Ectodermal cell (in vitro differentiated cells): ENCODE results near the gene PIP5K1B.

Experiments
- H3K27ac ChIP-seq: 2 replicates; pipeline ENCODE4 v1.7.0; 2013; ENCODE audit warnings: mild to moderate bottlenecking, low read depth, low read length; ENCODE audit not compliant: insufficient read depth, poor library complexity, severe bottlenecking
- H3K27me3 ChIP-seq: 2 replicates; pipeline ENCODE4 v1.7.0; 2013; ENCODE audit warnings: mild to moderate bottlenecking, low read length; ENCODE audit not compliant: insufficient read depth, control insufficient read depth, poor library complexity, severe bottlenecking
- H3K36me3 ChIP-seq: one replicate; pipeline ENCODE4 v1.7.0; 2013; ENCODE audit warnings: low read length; ENCODE audit not compliant: control insufficient read depth, insufficient read depth
- H3K4me1 ChIP-seq: one replicate; pipeline ENCODE4 v1.7.0; 2013; ENCODE audit warnings: low read length; ENCODE audit not compliant: control insufficient read depth, insufficient read depth
- H3K4me3 ChIP-seq: 2 replicates; pipeline ENCODE4 v1.7.0; 2013; ENCODE audit warnings: low read depth, low read length, control low read depth; ENCODE audit not compliant: insufficient read depth
- H3K9me3 ChIP-seq: 2 replicates; pipeline ENCODE4 v1.7.0; 2013; ENCODE audit warnings: mild to moderate bottlenecking, low read length, moderate library complexity; ENCODE audit not compliant: control insufficient read depth
- WGBS, 2 experiments: methylation state at CpG; one replicate each; pipeline ENCODE4 v1.1.7; 2013; ENCODE audit warnings: missing lambda C conversion rate in 2 of 2; 5-methylcytosine and 5-hydroxymethylcytosine counted together

Gene PIP5K1B

GRCh38 chr9:68950689-68951088, 245.6 kb downstream of the PIP5K1B start:
- Histone ChIP-seq H3K36me3 (no peaks in the 10 kb centered on the region), H3K4me3 (no peak overlapping the region), H3K9me3 (no peaks in the 10 kb centered on the region), H3K27ac (no peak overlapping the region), H3K27me3 (no peaks in the 10 kb centered on the region), H3K4me1 (no peaks in the 10 kb centered on the region)
- WGBS, 2 experiments = 38 to 74% methylated on average over 1 of the region's 2 CpGs

GRCh38 chr9:68951879-68952659, 247.0 kb downstream of the PIP5K1B start:
- Histone ChIP-seq H3K9me3 (no peaks in the 10 kb centered on the region), H3K27ac (no peak overlapping the region), H3K4me1 (no peaks in the 10 kb centered on the region), H3K27me3 (no peaks in the 10 kb centered on the region), H3K36me3 (no peaks in the 10 kb centered on the region), H3K4me3 (no peak overlapping the region)
- 93 to 95% methylated on average over 8 of the region's 8 CpGs for WGBS, 2 experiments

DNA sequence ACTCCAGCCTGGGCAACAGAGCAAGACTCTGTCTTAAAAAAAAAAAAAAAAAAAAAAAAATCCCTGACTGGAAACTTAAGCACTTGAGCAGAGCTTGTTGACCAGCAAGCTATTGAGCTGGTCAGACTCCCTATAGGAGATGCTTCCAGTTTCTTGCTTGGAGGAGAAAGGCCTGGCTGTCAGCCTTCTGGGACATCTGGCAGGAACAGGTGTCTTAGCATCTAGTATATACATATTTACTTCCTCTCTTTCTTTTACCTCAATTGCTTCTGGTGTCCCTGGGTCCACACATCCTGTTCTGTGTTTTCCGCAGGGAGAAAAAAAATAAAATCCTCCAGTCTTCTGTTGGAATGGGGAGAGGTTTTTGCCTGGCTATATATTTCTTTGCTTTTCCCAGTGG, 248.7 kb downstream of the PIP5K1B start:
- no peaks in the 10 kb centered on the region for H3K36me3 ChIP-seq
- no peak overlapping the region for H3K4me3 ChIP-seq
- no peaks in the 10 kb centered on the region for H3K27me3 ChIP-seq
- no peak overlapping the region for H3K27ac ChIP-seq
- H3K4me1 ChIP-seq = no peaks in the 10 kb centered on the region
- 80% methylated on average over 1 of the region's 1 CpG; no CpG with 5 or more reads in 1 of the 2 experiments for WGBS, 2 experiments
- H3K9me3 ChIP-seq = no peaks in the 10 kb centered on the region

DNA sequence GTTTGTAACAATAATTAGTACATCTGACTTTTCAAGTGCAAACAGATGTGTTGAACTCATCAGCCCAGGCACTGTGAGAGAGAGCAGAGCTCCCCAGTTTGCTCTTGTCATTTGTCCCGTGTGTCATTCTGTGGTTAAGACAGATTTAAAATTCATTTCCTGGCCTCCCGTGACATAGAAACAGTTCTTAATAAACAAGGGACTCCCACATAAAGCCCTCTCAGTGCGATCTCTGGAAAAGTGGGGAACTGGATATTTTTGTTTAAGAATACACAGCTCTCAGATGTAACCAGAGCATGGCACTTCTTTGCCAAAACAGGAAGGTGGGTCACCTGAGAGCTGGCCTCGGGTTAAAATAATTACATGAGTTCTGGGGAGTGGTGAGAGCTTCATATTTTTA, 250.3 kb downstream of the PIP5K1B start:
- WGBS, 2 experiments = 93 to 94% methylated on average over 3 to 4 of the region's 4 CpGs

DNA sequence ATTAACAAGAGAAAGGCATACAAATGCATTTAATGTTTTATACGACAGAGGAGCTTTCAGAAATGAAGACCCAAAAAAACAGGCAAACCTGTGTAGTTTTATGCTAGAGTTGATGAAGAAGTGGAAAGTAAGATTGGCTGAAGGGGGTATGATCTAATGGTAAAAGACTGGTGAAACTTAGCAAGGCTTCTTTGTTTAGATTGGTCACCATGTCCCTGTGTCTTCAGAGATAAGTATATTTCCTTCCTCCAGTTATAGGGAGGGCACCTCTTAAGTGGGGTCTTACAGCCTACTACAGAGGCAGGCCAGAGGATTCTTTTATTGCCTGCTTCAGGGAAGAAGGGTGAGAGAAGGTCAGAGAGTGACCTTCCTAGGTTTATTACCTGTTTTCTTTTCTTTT, 252.4 kb downstream of the PIP5K1B start:
- H3K9me3 ChIP-seq = no peaks in the 10 kb centered on the region
- H3K27ac ChIP-seq = no peak overlapping the region
- H3K36me3 ChIP-seq = no peaks in the 10 kb centered on the region
- 97 to 100% methylated on average over 1 of the region's 1 CpG for WGBS, 2 experiments
- H3K4me3 ChIP-seq = no peak overlapping the region
- H3K4me1 ChIP-seq = no peaks in the 10 kb centered on the region
- H3K27me3 ChIP-seq = no peaks in the 10 kb centered on the region

More for the DNA sequence above, 250.3 kb downstream of the PIP5K1B start:
- no peaks in the 10 kb centered on the region for H3K36me3 ChIP-seq
- no peak overlapping the region for H3K27ac ChIP-seq
- no peaks in the 10 kb centered on the region for H3K4me1 ChIP-seq
- H3K27me3 ChIP-seq = no peaks in the 10 kb centered on the region
- no peaks in the 10 kb centered on the region for H3K9me3 ChIP-seq
- no peak overlapping the region for H3K4me3 ChIP-seq

- Histone ChIP-seq H3K27me3 (no peaks in the 10 kb centered on the region), H3K4me3 (no peak overlapping the region), H3K9me3 (no peaks in the 10 kb centered on the region), H3K4me1 (no peaks in the 10 kb centered on the region), H3K36me3 (no peaks in the 10 kb centered on the region), H3K27ac (no peak overlapping the region)
- 90 to 98% methylated on average over 3 to 4 of the region's 4 CpGs for WGBS, 2 experiments
These were observed 256.5 kb downstream of the PIP5K1B start for GRCh38 chr9:68961587-68961986.

DNA sequence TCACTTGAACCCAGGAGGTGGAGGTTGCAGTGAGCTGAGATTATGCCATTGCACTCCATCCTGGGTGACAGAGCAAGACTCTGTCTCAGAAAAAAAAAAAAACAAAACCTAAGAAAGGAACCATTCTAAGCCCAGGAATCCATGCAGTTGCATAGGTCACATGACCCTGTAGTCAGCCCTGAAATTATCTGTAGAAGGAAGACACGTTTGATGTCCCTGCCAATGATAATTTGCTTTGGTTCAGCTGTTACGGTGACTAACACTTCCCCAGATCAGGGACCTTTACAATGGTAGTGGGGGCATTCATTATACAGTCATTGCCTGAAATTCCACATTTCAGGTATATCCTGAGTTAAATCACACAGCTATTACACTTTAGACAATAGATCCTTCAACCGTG, 258.4 kb downstream of the PIP5K1B start:
- 90 to 98% methylated on average over 3 of the region's 3 CpGs for WGBS, 2 experiments
- Histone ChIP-seq H3K9me3 (no peaks in the 10 kb centered on the region), H3K36me3 (no peaks in the 10 kb centered on the region), H3K27ac (no peak overlapping the region), H3K4me3 (no peak overlapping the region), H3K27me3 (no peaks in the 10 kb centered on the region), H3K4me1 (no peaks in the 10 kb centered on the region)

DNA sequence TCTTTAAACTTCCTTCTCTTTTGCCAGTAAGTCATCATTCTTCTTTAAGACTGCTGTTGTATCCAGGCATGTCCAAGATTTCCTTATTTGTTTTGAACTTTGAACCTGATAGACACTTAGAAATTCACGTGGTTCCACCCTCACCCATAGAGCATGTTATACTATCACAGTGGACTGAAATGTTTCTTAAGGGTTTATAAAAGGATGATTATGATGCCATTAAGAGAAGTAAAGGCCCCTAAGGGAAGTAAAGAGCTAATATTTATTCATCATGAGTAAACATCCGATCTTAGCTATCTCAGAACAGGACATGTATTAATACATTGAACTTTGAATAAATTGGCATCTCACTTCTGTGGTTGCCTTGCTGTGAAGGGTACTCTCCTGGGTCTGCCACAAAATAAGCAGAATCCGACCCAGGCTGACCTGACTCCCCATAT, 259.1 kb downstream of the PIP5K1B start:
- no peak overlapping the region for H3K27ac ChIP-seq
- H3K36me3 ChIP-seq = no peaks in the 10 kb centered on the region
- WGBS, 2 experiments = 87 to 95% methylated on average over 1 to 3 of the region's 3 CpGs
- H3K9me3 ChIP-seq = no peaks in the 10 kb centered on the region
- no peaks in the 10 kb centered on the region for H3K27me3 ChIP-seq
- no peaks in the 10 kb centered on the region for H3K4me1 ChIP-seq
- no peak overlapping the region for H3K4me3 ChIP-seq

DNA sequence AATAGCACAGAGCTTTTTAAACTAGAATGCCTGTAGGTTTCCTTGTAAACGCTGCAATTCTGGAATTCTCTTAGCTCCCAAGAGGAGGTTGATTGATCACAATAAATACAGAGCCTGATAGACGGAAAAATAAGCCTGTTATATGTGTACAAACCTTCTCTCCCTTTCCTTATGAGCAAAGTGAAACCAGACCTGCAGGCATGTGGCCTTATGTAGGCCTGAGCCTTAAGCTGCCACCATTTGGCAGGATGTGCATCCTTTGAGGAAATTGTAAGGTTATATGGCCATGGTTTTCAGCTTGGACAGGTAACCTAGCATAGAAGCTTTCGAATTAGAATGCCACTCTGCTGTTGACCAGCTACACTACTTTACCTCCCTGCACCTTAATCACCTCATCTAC, 259.7 kb downstream of the PIP5K1B start:
- WGBS, 2 experiments = 86 to 96% methylated on average over 3 of the region's 3 CpGs

GRCh38 chr9:68966496-68966944, 261.5 kb downstream of the PIP5K1B start:
- H3K36me3 ChIP-seq = no peaks in the 10 kb centered on the region
- H3K4me1 ChIP-seq = no peaks in the 10 kb centered on the region
- H3K27me3 ChIP-seq = no peaks in the 10 kb centered on the region
- no peaks in the 10 kb centered on the region for H3K9me3 ChIP-seq
- H3K27ac ChIP-seq = no peak overlapping the region
- 83 to 100% methylated on average over 1 of the region's 1 CpG for WGBS, 2 experiments
- H3K4me3 ChIP-seq = no peak overlapping the region

More for the DNA sequence above, 259.7 kb downstream of the PIP5K1B start:
- no peak overlapping the region for H3K4me3 ChIP-seq
- H3K4me1 ChIP-seq = no peaks in the 10 kb centered on the region
- H3K36me3 ChIP-seq = no peaks in the 10 kb centered on the region
- no peaks in the 10 kb centered on the region for H3K27me3 ChIP-seq
- no peaks in the 10 kb centered on the region for H3K9me3 ChIP-seq
- no peak overlapping the region for H3K27ac ChIP-seq
